GM21529 (cell line): ENCODE results near the gene ZNF771.
"Not testable (repeated sequence)": the region's sequence is repeated elsewhere in the genome, so short reads cannot be mapped to it uniquely, and the experiment has no call there.

Experiments used
- ATAC-seq: cut with Tn5 transposase; IDR thresholded peaks from one replicate; pipeline ENCODE4 v1.9.1; 2021; ENCODE audit not compliant: unreplicated experiment

ZNF771 gene

GRCh38 chr16:30458561-30459394 is 51.4 kb downstream of the ZNF771 start:
- peak; percentile 85 for ATAC-seq

- no peak for ATAC-seq
Observed at GRCh38 chr16:30459456-30459855, 52.0 kb downstream of the ZNF771 start.

GRCh38 chr16:30461426-30461825 is 54.0 kb downstream of the ZNF771 start:
- not testable (repeated sequence) for ATAC-seq

DNA sequence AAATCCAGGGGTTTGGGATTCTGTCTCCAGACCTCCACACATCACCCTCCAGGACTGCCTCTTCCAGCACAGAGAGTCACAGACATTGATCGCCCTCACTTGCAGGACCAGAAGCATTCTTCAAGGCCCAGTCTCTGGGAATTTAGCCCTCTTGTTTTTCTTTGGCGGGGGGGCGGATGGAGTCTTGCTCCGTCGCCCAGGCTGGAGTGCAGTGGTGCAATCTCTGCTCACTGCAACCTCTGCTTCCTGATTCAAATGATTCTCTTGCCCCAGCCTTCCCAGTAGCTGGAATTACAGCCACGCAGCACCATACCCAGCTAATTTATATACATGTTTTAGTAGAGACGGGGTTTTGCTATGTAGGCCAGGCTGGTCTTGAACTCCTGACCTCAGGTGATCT is 56.7 kb downstream of the ZNF771 start:
- ATAC-seq = no peak
